GM19043 (cell line): Measurements from ENCODE around the gene SLC35B1.
A peak's percentile ranks its signal among the peaks of the same experiment; 100 is the strongest.

Experiments used
- ATAC-seq: cut with Tn5 transposase; IDR thresholded peaks from one replicate; pipeline ENCODE4 v1.9.1; 2021; ENCODE audit warnings: low read depth; ENCODE audit not compliant: unreplicated experiment

The SLC35B1 gene

DNA sequence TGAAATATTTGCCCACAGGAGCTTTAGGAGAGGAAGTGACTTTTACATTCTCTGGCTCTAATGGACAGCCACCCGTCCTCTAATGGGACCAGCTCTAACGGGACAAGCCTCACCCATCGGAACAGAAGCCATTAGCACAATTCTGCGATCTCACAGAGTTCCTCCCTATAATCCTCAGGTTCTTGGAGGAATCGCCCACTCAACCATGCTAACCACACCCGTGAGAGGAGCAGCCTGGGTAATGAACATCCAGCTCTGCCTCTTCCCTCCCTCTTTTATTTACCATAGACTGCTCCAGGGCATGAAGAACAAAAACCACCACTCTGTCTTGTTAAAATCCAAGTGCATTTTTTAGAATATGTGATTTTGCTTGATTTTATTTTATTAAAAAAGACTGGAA lies 6.8 kb downstream of the SLC35B1 start:
- ATAC-seq: no peak

DNA sequence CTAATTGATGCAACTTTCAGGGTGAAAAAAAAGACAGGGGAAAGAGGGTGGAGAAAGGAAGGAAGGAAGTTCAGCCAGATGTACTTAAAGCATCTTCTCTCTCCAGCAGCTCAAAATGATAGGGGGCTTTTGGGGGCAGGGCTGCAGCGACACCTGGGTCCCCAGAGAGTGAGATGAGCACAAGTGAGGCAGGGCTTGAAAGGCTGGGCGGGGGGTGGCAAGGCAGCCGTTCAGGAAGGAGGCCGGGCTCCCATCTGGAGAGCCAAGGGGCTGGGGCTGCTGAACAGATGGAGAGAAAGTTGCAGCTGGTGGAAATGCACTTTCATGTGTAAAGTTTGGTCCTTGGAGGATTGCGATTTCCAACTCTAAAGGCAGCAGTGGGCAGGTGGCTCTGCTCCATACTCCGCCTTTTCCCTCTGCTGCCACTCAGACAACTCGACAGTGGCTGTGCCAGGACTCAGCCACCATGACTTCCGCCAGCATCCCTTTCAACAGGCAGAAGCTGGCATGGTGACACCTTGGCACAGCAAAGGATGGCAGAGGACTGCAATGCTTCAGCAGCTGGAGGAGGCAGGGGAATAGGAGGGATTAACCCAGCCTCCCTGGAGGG lies 7.7 kb downstream of the SLC35B1 start:
- ATAC-seq: no peak

DNA sequence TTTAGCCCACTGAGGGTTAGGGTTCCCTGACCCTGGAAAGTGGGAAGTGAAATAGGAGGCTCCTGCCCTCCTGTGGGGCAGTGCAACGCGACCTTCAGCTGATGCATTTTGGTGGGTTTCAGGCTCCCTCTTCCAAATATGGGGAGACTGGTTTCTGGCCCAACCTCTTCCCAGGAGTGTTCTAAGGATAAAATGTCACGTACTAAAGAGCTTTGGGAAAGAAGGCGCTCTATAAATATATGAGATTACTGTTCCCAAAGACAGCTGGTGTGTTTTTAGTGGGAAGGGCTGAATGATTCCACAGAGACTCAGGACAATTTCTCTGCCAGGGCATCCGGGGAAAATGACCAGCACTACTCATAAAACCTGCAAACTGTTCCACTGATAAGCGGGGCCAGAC lies 9.8 kb downstream of the SLC35B1 start:
- ATAC-seq: no peak

DNA sequence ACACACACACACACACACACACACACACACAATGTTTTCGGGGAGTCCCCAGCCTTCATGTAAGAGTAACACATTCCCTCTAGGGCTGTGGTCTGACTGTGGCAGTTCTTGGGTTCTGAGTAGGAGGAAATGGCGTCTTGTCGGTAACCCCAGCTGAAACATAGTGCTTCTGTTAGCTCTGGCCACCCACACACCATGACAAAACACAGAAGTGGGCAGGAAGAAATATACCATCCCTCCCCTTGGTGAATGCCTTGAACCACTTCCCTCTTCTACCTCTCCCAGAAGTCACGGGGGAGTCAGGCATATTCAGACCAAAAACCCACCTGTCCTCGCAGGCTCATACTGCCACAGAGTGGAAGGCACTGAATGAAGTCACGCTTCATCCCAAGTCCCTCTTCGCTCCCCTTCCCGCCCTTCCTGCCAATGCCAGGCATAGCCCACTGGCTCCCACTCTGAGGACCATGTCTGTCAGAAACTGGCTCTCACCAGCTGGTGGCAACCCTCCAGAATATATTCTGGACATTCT lies 11.5 kb downstream of the SLC35B1 start:
- ATAC-seq: no peak

DNA sequence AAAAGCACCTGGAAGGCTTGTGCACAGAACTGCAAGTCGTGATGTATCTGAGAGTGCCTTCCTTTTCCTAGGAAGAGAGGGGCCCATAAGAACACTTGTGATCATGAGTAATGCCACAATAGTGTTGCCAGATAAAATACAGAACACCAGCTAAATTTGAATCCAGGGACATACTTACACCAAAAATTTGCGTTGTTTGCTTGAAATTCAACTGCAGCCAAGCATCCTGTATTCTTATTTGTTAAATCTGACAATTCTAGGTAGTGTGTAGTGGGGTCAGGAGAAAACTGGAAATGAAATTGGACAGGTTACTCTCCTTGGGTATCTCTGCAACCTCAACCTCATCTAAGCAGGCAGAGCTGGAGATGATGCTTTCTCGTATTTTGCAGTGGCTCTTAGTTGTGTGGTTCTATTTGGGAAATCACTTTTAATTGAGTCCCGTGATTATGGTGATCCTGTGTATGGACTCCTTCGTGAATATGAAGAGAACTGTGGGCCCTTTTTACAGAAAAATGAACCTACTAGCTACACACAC lies 12.0 kb downstream of the SLC35B1 start:
- ATAC-seq: no peak

DNA sequence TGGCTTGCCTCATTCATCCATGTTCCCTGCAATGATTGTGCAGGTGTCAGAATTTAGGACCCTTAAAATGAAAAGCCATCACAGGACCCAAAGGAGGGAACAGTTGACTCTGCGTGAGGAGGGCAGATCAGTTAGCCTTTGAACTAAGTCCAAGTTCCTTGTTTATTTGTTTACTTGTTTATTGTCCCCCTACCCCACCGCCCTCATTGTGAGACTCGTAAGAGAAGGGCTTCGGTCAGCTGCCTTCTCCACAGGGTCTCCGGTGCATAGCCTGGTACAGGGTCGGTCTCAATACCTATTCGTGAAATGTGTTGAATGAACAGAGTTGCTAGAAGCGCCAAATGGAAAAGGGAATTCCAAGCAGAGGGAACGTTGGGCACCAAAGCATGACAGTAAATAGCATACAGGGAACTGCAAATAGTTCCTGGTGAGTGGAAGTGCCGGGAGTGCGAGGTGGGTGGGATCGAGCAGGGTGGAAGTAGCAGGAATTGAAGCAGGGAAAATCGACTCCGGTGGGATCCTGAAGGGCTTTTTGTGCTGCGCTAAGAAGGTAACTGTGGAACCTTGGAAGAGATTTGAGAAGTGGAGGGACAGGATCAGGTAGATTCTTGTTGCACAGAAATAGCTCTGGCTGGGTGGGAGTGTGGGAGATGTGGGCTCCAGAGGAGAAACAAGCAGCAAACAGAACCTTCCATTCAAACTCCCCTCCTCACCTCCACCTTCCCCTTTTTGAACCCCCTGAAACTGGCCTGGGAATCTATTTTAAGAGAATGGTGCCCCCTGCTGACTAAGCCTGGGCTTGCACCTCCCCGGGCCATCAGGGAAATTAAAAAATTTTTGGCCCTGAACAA lies 12.7 kb downstream of the SLC35B1 start:
- ATAC-seq: no peak

DNA sequence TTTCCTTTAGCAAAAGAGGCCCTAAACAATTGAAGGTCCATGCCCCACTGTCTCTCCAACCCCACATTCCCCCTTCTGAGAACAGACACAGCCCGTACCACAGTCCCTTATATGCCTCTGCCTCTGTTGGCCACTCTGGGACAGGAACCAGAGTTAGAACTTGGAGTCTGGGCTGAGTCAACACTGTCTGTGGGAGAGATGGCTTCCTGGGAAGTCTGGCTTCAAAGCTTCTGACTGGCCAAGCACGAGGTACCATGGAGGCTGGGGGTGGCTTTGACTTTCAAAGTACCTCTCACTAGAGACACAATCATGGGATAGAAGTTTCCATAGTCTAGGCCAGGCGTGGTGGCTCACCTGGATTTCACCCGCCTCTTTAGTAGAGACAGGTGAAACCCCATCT lies 15.0 kb downstream of the SLC35B1 start:
- no peak for ATAC-seq

DNA sequence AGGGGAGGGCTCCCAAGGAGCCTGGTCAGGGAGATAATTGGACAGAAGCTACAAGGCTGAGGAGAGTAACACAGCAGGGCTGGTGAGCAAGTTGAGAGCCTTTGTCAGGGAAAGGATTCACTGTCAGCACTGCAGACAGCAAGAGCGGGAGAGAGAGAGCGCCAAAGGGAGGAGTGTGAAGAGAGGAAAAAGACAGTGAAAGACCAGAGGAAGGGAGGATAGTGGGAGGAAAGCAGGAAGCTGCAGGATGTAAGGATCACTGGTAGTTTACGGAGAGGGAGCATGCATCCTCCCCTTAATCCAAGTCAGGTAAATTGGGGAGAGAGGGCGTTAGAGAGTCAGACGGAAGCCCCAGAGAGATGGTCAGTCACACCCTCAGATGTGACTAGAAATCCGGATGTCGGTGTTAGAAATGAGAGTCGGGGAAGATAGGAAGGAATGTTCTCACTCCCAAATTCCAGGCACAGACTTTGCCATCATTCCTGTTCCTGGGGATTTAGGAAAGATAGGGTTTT lies 16.0 kb downstream of the SLC35B1 start:
- no peak for ATAC-seq

DNA sequence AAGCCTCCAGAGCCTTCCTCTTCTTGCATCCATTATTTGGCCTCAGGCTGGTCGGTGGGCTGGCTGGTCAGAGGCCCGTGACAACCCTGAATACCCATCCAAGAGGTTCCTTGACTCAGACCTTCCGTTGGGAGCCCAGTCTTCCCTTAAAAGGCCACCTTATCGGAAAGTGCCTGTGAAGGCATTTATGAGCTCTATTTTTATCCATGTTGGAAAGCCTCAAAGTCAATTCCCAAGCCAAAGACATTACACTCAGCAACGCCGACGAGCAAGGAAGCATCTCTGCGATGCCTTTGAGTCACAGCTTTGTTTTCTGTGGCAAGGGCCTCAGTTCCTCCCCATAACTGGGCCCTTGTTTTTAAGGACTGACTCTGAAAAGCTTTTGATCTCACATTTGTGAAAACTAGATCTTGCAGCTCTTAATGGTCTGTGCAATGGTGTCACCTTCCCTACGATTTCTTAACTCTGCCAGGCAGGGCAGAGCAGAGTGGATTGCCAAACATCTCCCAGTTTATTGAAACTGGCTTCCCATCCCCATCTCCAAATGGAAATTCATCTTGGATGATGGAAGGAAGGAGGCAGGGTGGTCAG lies 16.6 kb downstream of the SLC35B1 start:
- ATAC-seq: no peak

DNA sequence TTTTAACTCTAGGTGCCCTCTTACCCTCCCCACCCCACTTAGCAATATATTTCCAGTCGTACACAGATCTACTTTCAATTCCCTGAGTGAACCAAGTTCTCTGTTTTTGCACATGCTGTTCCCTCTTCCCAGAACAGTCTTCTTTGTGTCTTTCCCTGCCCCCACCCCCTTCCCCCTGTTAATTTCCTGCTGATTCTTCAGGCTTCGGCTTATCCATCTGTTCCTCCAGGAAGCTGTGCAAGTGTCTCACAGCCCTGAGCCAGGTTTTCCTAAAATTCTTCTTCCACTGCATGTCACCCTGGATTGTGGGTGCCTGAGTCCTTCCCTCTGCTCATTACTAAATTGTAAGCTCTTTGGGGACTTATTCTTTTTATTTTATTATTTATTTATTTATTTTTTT lies 17.5 kb downstream of the SLC35B1 start:
- no peak for ATAC-seq

DNA sequence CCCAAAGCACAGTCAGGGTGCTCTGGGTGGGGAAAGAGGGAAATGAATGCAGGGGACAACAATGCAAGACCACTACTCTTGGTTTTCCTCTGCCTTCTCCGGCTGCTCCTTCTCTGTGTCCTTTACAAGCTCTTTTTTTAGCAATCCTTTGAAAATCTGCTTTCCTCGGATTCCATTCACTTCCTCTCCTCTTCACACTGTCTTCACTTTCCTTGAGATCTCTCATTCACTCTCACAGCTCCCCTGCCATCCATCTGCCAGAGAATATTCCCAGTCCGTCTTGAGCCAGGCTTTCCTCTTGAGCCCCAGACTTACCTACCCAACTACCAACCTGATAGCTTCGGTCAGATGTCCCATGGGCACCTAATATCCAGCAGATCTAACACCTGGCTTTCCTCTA lies 18.9 kb downstream of the SLC35B1 start:
- ATAC-seq: no peak

DNA sequence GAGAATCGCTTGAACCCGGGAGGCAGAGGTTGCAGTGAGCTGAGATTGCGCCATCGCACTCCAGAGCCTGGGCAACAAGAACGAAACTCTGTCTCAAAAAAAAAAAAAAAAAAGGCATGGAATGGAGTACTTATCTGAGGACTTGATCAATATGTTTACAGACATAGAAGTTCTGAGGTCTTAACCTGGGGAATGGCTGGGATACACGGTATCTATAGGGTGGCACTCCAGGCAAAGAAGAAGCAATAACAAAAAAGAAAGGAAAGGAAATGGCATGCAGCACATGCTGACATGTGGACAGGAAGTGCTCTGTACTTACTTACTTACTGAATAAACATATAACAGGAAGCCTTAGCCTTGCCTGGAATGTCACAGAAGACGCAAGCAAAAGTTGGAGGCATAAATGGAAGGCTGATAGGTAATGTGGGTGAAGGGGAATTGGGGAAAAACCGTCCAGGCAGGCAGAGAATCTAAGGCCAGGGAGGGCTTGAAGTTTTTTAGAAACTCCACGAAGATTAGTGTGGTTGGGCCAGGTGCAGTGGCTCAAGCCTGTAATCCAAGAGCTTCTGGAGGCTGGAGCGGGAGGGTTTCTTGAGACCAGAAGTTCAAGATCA lies 19.8 kb downstream of the SLC35B1 start:
- ATAC-seq: no peak

DNA sequence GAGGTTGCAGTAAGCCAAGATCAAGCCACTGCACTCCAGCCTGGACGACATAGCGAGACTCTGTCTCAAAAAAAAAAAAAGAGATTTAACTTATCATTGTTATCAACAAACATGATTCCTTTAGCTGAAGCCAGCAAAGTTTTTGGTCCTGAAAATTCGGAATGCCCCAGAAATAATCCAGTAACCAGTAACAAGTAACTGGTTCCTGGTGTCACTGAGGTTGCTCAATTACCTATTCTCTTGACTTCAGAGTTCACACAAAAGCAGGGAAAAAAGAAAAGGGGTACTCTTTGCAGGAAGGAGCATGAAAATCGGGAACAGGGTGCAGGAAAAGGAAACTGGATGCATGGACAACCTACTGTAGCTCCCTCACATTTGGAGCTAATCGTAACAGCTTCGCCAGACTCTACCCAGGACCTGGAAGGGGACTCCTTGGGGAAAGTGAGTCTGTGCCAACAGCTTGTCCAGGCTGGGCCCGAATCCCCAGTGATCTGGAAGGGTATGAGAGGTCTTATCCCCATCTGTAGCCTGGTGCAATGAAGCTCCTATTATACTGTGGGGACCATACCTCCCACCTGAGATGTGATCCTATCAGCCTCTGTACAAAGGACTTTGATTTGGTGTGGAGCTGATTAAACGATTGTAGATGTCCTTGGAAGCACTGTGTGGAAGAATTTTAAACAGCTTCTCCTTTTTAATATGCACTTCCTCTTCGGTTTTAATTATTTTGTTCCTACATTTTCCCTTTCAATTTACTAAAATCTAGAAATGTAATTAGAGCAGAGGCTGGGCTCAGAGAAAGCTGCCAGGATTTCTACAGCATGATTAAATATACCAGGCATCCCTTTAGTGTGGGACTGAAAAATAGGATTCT lies 26.4 kb downstream of the SLC35B1 start:
- ATAC-seq: no peak

DNA sequence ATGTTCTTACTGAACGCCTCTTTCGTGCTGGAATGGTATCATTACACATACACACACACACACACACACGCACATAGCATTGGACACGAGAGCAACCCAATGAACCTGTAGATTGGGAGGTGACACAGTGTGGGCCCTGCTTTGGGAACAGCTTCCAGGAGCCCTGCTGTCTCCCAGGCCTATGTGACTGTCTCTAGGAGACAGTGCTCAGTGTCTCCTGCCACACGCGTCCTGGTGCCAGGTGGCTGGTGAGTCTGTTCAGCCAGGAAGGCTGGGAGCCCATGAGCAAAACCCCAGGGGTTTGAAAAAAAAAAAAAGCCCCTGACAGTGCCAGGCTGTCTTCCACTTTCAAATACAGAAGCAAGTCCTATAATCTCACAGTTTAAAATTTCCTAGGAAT lies 27.4 kb downstream of the SLC35B1 start:
- no peak for ATAC-seq

DNA sequence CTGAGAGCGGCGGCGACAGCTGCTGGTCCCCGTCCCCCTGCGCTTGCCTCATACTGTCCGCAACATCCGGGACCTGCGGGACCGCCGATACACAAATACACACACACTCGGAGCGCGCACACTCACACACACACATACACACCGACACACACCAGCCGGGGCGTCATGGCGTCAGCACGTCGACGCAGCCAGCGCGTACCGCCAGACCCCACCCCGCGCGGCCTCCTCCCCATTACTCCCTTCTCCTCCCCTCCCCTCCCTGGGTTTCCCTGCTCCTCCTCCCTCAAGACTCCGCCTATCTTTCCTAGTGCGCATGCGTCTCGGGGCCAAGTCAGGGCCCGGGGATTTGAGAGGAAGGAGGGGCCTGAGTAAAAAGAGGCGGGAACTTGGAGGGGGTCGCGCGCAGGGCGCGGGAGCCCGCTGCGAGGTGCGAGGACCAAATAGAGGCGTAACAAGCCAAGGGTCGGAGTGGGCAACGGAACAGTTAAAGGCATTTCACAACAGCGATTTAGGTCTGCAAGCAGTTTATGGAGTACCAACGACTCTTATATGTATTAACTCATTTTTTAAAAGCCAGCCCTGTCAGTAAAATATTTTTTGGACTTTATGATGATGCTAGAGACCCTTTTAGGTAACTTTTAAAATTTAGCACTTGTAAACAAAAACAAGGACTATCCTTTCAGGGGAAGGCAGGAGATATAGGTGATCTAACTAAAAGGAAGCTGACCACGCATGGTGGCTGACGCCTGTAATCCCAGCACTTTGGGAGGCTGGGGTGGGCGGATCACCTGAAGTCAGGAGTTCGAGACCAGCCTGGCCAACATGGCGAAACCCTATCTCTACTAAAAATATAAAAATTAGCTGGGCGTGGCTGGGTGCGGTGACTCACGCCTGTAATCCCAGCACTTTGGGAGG lies 29.6 kb downstream of the SLC35B1 start, which contains the start of gene SPOP:
SPOP (minus strand) TSS at position 165 of the 915 bp plus-strand sequence. CDS start 55,287 bp downstream, outside the sequence.
- peak; percentile 74 for ATAC-seq

DNA sequence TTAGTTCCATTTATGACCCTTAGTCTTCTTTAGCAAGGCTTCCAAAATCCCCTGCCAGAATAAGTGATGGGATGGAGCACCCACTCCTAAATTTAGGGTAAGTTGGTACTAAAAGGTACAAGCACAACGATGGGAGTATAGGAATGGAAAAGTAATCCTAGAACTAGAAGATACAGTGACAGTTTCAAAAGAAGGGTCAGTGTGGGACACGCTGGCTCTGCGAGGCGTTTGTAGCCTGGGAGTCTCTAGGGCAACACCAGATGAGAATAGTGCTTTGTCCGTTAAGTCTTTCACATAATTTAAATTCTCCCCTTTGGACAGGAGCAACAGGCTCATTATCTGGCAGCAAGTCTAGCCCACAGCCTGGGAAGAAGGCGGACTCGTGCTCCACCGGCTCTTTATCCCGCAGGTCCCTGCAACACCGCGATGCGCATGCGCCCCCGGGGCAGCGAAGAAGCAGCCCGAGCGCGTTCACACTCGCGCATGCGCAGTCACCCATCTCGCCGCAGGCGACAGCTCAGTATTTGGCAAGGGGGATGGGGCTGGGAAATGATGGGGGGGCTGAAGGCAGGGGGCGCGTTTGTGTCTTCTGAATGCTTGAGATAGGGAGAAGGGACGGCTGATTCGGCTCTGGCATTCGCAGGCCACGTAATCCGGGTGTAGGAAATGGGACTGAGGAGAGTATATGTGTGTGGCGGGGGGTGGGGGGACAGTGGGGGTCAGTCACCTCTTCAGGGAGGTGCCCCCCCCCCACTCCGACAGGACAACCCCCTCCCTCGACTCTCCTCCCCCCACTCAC lies 30.4 kb downstream of the SLC35B1 start:
- no peak for ATAC-seq

DNA sequence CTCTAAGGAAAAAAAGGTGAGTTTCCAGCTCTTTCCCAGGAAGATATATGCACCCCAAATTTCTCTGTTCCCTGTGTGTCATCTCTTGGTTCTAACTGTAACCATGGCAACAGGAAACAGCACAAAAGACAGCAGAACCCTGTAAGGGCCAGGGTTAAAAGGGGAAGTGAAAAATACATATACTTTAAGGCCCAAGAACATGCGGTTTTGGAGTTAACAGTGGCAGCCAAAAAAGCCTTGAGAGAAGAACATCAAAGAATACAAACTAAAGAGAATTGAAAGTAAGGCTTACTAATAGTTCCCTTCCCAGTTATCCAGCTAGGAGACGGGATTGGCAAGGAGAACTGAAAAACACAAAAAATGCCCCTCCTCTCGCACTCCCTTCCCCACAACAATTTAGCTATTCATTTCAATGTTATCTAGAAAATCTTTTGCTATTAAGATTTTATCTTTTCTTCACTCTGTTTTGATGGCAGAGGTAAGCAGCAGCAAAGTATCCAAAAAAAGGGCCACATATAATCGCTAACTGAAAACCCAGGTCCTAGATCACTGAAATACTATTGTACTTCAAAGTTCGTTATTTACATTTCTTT lies 31.4 kb downstream of the SLC35B1 start:
- ATAC-seq: peak; percentile 64
